ENCODE results near the gene CPED1. TPM values are rescaled to one million over a fixed set of nuclear protein-coding genes. Genes with fewer than 3 reads are reported as not detected.

The CPED1 gene
- total RNA-seq, 3 donors from 2014 or later (not counting 1 experiment from before 2014, with no cell fraction given) = 0.50 to 1.3 (median 0.96) TPM

- Histone ChIP-seq H3K4me1 (ENCODE audit: control insufficient read depth, insufficient read depth, low read length) (no peaks in the 10 kb centered on the region), H3K36me3 (ENCODE audit: control insufficient read depth, insufficient read depth, low read length) (no peaks in the 10 kb centered on the region), H3K27me3 (ENCODE audit: control insufficient read depth, insufficient read depth, low read length) (no peaks in the 10 kb centered on the region), H3K27ac (ENCODE audit: low read length) (no peak overlapping the region), H3K4me3 (ENCODE audit: low read length) (no peak overlapping the region), H3K9me3 (ENCODE audit: control insufficient read depth, insufficient read depth, low read length) (no peaks in the 10 kb centered on the region)
- no peak for ATAC-seq
- H3K4me1 Mint-ChIP-seq = no peaks in the 10 kb centered on the region
- DNase-seq = no peak
- 93% methylated on average over 4 of the region's 5 CpGs for WGBS (ENCODE audit: insufficient coverage)
- peaks cover 0 to 5% of the 10 kb centered on the region in 2 donors for H3K27me3 Mint-ChIP-seq (ENCODE audit: low read depth in 2 of 2)
- H3K4me3 Mint-ChIP-seq = no peak overlapping the region
- no peak overlapping the region for H3K27ac Mint-ChIP-seq
- H3K9me3 Mint-ChIP-seq = no peaks in the 10 kb centered on the region
- no peaks in the 10 kb centered on the region for H3K36me3 Mint-ChIP-seq
- TF ChIP-seq CTCF (IDR thresholded peaks at IDR 0.05) = no peak
- intact Hi-C loops (cut with micrococcal nuclease) = loop anchor here (5.0 kb wide), 1 partner anchor 298 kb away; no protein-coding TSS in a partner anchor
Measured at GRCh38 chr7:121105262-121105661, 116.8 kb downstream of the CPED1 start.

GRCh38 chr7:121107923-121108498 lies 119.5 kb downstream of the CPED1 start:
- Histone ChIP-seq H3K9me3 (ENCODE audit: control insufficient read depth, insufficient read depth, low read length) (no peaks in the 10 kb centered on the region), H3K4me1 (ENCODE audit: control insufficient read depth, insufficient read depth, low read length) (no peaks in the 10 kb centered on the region), H3K36me3 (ENCODE audit: control insufficient read depth, insufficient read depth, low read length) (no peaks in the 10 kb centered on the region), H3K4me3 (ENCODE audit: low read length) (no peak overlapping the region), H3K27me3 (ENCODE audit: control insufficient read depth, insufficient read depth, low read length) (peaks cover 2% of the 10 kb centered on the region), H3K27ac (ENCODE audit: low read length) (no peak overlapping the region)
- ATAC-seq (peak in 2 of 3 donors; percentile 72 to 82), DNase-seq (peak in 1 of 2 donors; percentile 69)
- intact Hi-C loops (cut with micrococcal nuclease) = loop anchor here (1.0 to 5.0 kb wide), 2 partner anchors 121 to 301 kb away; no protein-coding TSS in a partner anchor
- Mint-ChIP-seq H3K27me3 (ENCODE audit: low read depth in 2 of 2) (no peaks in the 10 kb centered on the region), H3K4me3 (no peak overlapping the region), H3K27ac (no peak overlapping the region), H3K4me1 (no peaks in the 10 kb centered on the region), H3K9me3 (no peaks in the 10 kb centered on the region), H3K36me3 (no peaks in the 10 kb centered on the region)
- no CpG with 5 or more reads among the region's 1 CpG for WGBS (ENCODE audit: insufficient coverage)
- TF ChIP-seq CTCF (IDR thresholded peaks at IDR 0.05) = peak; percentile 90

GRCh38 chr7:121109145-121109544 lies 120.6 kb downstream of the CPED1 start:
- no peak for TF ChIP-seq CTCF (IDR thresholded peaks at IDR 0.05)
- H3K36me3 ChIP-seq (ENCODE audit: control insufficient read depth, insufficient read depth, low read length) = no peaks in the 10 kb centered on the region
- no peak overlapping the region for H3K27ac Mint-ChIP-seq
- H3K27ac ChIP-seq (ENCODE audit: low read length) = no peak overlapping the region
- no peaks in the 10 kb centered on the region for H3K9me3 ChIP-seq (ENCODE audit: control insufficient read depth, insufficient read depth, low read length)
- WGBS (ENCODE audit: insufficient coverage) = 90% methylated on average over 6 of the region's 6 CpGs
- no peaks in the 10 kb centered on the region for H3K4me1 Mint-ChIP-seq
- no peak overlapping the region for H3K4me3 Mint-ChIP-seq
- no peak overlapping the region for H3K4me3 ChIP-seq (ENCODE audit: low read length)
- no peaks in the 10 kb centered on the region for H3K36me3 Mint-ChIP-seq
- DNase-seq (no peak), ATAC-seq (no peak)
- intact Hi-C loops (cut with micrococcal nuclease) = loop anchor here (5.0 kb wide), 1 partner anchor 302 kb away; no protein-coding TSS in a partner anchor
- H3K4me1 ChIP-seq (ENCODE audit: control insufficient read depth, insufficient read depth, low read length) = no peaks in the 10 kb centered on the region
- no peaks in the 10 kb centered on the region for H3K27me3 Mint-ChIP-seq (ENCODE audit: low read depth in 2 of 2)
- H3K9me3 Mint-ChIP-seq = no peaks in the 10 kb centered on the region
- H3K27me3 ChIP-seq (ENCODE audit: control insufficient read depth, insufficient read depth, low read length) = peaks cover 2% of the 10 kb centered on the region

GRCh38 chr7:121113288-121113687 lies 124.8 kb downstream of the CPED1 start:
- H3K4me3 Mint-ChIP-seq = no peak overlapping the region
- no peaks in the 10 kb centered on the region for H3K4me1 ChIP-seq (ENCODE audit: control insufficient read depth, insufficient read depth, low read length)
- no peak for ATAC-seq

More at GRCh38 chr7:121113288-121113687, 124.8 kb downstream of the CPED1 start:
- intact Hi-C loops (cut with micrococcal nuclease) = no loop called here
- no peaks in the 10 kb centered on the region for H3K36me3 Mint-ChIP-seq
- H3K4me1 Mint-ChIP-seq = no peaks in the 10 kb centered on the region
- no peak overlapping the region for H3K27ac Mint-ChIP-seq
- no peak for DNase-seq
- no peak overlapping the region for H3K4me3 ChIP-seq (ENCODE audit: low read length)
- H3K36me3 ChIP-seq (ENCODE audit: control insufficient read depth, insufficient read depth, low read length) = no peaks in the 10 kb centered on the region
- no peak for TF ChIP-seq CTCF (IDR thresholded peaks at IDR 0.05)
- H3K27me3 ChIP-seq (ENCODE audit: control insufficient read depth, insufficient read depth, low read length) = peaks cover 2% of the 10 kb centered on the region
- H3K27me3 Mint-ChIP-seq (ENCODE audit: low read depth in 2 of 2) = no peaks in the 10 kb centered on the region
- no peaks in the 10 kb centered on the region for H3K9me3 ChIP-seq (ENCODE audit: control insufficient read depth, insufficient read depth, low read length)
- H3K9me3 Mint-ChIP-seq = no peaks in the 10 kb centered on the region
- H3K27ac ChIP-seq (ENCODE audit: low read length) = no peak overlapping the region

Data from natural killer cell (primary cell).